Choroid plexus epithelial cell (primary cell): Measurements from ENCODE around the gene PMM1.
"Not testable (repeated sequence)": the region's sequence is repeated elsewhere in the genome, so short reads cannot be mapped to it uniquely, and the experiment has no call there.

Experiments
- DNase-seq: peaks from one replicate; pipeline ENCODE4 v3.0.0-alpha.2; 2010; ENCODE audit warnings: low read depth
- H3K4me3 ChIP-seq: 2 replicates; pipeline ENCODE4 v1.5.1; 2011; ENCODE audit warnings: low read depth, mild to moderate bottlenecking, control low read depth, low read length, moderate library complexity
- TF ChIP-seq, protein P1 (sequence below): conservative IDR thresholded peaks from 2 replicates; pipeline ENCODE4 v1.5.1; 2011; ENCODE audit warnings: low read depth, mild to moderate bottlenecking, control low read depth, inconsistent platforms, low read length, moderate library complexity

The PMM1 gene

GRCh38 chr22:41589391-41590241 lies at the start of gene PMM1:
TSS of gene PMM1 (minus strand) at chr22:41589840. CDS start at chr22:41589805, 35 bp downstream.
- TF ChIP-seq, protein P1, sequence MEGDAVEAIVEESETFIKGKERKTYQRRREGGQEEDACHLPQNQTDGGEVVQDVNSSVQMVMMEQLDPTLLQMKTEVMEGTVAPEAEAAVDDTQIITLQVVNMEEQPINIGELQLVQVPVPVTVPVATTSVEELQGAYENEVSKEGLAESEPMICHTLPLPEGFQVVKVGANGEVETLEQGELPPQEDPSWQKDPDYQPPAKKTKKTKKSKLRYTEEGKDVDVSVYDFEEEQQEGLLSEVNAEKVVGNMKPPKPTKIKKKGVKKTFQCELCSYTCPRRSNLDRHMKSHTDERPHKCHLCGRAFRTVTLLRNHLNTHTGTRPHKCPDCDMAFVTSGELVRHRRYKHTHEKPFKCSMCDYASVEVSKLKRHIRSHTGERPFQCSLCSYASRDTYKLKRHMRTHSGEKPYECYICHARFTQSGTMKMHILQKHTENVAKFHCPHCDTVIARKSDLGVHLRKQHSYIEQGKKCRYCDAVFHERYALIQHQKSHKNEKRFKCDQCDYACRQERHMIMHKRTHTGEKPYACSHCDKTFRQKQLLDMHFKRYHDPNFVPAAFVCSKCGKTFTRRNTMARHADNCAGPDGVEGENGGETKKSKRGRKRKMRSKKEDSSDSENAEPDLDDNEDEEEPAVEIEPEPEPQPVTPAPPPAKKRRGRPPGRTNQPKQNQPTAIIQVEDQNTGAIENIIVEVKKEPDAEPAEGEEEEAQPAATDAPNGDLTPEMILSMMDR: no peak

GRCh38 chr22:41638748-41639147 lies 49.1 kb upstream of the PMM1 start:
- H3K4me3 ChIP-seq: no peak overlapping the region
- TF ChIP-seq, protein P1: no peak
- no peak for DNase-seq

More at GRCh38 chr22:41589391-41590241, at the start of gene PMM1:
- H3K4me3 ChIP-seq: peak within 1 kb of the TSS; percentile 97
- peak; percentile 100 for DNase-seq

DNA sequence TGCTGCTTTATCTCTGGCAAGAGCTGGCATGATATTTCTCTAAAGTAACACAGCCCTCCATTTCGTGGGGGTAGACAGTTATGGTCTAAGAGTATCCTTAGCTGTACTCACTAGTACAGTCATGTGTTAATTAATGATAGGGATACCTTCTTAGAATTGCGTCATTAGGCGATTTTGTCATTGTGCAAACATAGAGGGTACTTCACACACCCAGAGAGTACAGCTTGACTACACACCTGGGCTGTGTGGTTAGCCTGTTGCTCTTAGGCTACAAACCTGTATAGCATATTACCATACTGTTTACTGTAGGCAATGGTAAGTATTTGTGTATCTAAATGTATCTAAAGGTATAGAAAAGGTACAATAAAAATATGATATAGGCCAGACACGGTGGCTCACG lies 48.5 kb upstream of the PMM1 start:
- TF ChIP-seq, protein P1: no peak
- H3K4me3 ChIP-seq: no peak overlapping the region
- no peak for DNase-seq

GRCh38 chr22:41637623-41638022 lies 48.0 kb upstream of the PMM1 start:
- H3K4me3 ChIP-seq, DNase-seq: not testable (repeated sequence)

GRCh38 chr22:41636467-41636866 lies 46.8 kb upstream of the PMM1 start:
- TF ChIP-seq, protein P1: no peak
- DNase-seq: peak; percentile 11

GRCh38 chr22:41634610-41635009 lies 45.0 kb upstream of the PMM1 start:
- H3K4me3 ChIP-seq, DNase-seq: not testable (repeated sequence)

More at GRCh38 chr22:41636467-41636866, 46.8 kb upstream of the PMM1 start:
- H3K4me3 ChIP-seq: no peak overlapping the region

GRCh38 chr22:41631615-41632014 lies 42.0 kb upstream of the PMM1 start:
- not testable (repeated sequence) for H3K4me3 ChIP-seq, DNase-seq

GRCh38 chr22:41631115-41631514 lies 41.5 kb upstream of the PMM1 start:
- not testable (repeated sequence) for DNase-seq, H3K4me3 ChIP-seq

DNA sequence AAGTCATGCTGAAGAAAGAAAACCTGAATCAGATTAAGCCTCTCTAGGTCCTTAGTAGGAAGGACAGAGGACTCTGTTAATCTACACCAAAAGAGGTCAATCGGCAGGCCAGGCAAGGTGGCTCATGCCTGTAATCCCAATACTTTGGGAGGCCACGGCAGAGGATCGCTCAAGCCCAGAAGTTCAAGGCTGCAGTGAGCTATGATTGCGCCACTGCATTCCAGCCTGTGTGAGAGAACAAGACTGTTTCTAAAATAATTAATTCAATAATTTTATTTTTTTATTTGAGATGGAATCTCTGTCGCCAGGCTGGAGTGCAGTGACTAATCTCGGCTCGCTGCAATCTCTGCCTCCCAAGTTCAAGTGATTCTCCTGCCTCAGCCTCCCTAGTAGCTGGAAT lies 35.9 kb upstream of the PMM1 start:
- no peak overlapping the region for H3K4me3 ChIP-seq
- TF ChIP-seq, protein P1: no peak
- DNase-seq: no peak
